Mesothelial cell of epicardium (in vitro differentiated cells): ENCODE data around the gene MTM1. TPM values are rescaled to one million over a fixed set of nuclear protein-coding genes. Genes with fewer than 3 reads are reported as not detected.

Experiments used
- DNase-seq, 2 experiments: peaks; one replicate each; pipeline ENCODE4 v3.0.0; 2021; ENCODE audit warnings: low spot score in 2 of 2; ENCODE audit not compliant: unreplicated experiment in 2 of 2
- H3K27ac Mint-ChIP-seq: 2 replicates; pipeline ENCODE4 v1.8.0; 2021; ENCODE audit warnings: mixed read lengths
- H3K27me3 Mint-ChIP-seq: 2 replicates; pipeline ENCODE4 v1.8.0; 2021; ENCODE audit warnings: low read depth, mixed read lengths
- H3K36me3 Mint-ChIP-seq: 2 replicates; pipeline ENCODE4 v1.8.0; 2021; ENCODE audit warnings: mixed read lengths
- H3K4me1 Mint-ChIP-seq: 2 replicates; pipeline ENCODE4 v1.8.0; 2021; ENCODE audit warnings: mixed read lengths
- H3K4me3 Mint-ChIP-seq: 2 replicates; pipeline ENCODE4 v1.8.0; 2021; ENCODE audit warnings: mild to moderate bottlenecking, moderate library complexity, mixed read lengths
- H3K9me3 Mint-ChIP-seq: 2 replicates; pipeline ENCODE4 v1.8.0; 2021; ENCODE audit warnings: mixed read lengths
- total RNA-seq: library from RNA; stranded (reverse); gene quantifications from 3 replicates; pipeline ENCODE4 v1.2.1, GENCODE V29; 2021
- TF ChIP-seq, protein P1 (sequence below): fragments of 200-600 bp; sonication (generic); IDR thresholded peaks from one replicate; pipeline ENCODE4 v1.5.0; 2021; ENCODE audit warnings: antibody characterized with exemption; ENCODE audit not compliant: unreplicated experiment

MTM1 gene
- total RNA-seq, 1 donor from 2014 or later = 8.9 TPM

DNA sequence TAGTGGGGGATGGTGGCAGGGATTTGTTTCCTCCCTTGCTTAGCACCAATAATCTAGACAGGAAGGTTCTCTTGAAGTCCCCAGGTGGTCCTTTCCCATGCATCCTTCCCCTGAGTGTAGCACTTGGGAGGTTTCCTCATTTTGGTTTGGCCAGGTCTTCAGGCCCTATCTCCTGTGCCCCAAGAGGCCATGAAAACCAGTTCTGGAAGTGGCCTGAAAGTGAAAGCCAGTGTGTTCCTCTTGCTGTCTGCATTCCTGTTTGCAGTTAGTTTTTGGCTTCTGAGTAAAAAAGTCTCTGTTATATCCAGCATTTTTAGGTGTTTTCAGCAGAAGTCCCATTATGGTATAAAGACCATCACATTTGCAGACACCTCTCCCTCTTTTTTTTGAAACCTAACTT, 59.5 kb downstream of the MTM1 start:
- TF ChIP-seq, protein P1, sequence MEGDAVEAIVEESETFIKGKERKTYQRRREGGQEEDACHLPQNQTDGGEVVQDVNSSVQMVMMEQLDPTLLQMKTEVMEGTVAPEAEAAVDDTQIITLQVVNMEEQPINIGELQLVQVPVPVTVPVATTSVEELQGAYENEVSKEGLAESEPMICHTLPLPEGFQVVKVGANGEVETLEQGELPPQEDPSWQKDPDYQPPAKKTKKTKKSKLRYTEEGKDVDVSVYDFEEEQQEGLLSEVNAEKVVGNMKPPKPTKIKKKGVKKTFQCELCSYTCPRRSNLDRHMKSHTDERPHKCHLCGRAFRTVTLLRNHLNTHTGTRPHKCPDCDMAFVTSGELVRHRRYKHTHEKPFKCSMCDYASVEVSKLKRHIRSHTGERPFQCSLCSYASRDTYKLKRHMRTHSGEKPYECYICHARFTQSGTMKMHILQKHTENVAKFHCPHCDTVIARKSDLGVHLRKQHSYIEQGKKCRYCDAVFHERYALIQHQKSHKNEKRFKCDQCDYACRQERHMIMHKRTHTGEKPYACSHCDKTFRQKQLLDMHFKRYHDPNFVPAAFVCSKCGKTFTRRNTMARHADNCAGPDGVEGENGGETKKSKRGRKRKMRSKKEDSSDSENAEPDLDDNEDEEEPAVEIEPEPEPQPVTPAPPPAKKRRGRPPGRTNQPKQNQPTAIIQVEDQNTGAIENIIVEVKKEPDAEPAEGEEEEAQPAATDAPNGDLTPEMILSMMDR = no peak
- no peak for DNase-seq
- peaks cover 12% of the 10 kb centered on the region for H3K4me1 Mint-ChIP-seq
- H3K9me3 Mint-ChIP-seq = peaks cover 28% of the 10 kb centered on the region
- no peak overlapping the region for H3K4me3 Mint-ChIP-seq
- peaks cover 17% of the 10 kb centered on the region for H3K36me3 Mint-ChIP-seq
- H3K27ac Mint-ChIP-seq = no peak overlapping the region
- no peaks in the 10 kb centered on the region for H3K27me3 Mint-ChIP-seq

DNA sequence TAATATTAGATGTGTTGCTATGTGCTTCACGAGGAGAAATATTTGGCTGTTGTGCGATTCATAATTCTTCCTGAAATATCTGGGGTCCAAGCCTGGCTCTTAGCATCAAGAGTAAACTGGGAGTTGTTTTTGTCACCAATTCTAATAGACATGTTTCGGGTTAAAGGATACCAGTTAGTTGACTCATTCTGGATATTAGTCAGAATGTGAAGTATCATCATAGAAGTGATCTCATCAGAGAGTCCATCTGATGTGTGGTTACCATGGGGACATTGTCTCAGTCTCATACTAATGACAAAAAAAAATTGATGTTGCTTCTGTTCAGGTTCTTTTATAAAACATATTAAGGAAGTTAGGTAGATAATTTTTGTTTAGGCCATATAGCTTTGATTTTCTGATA, 67.5 kb downstream of the MTM1 start:
- TF ChIP-seq, protein P1 = no peak
- H3K27ac Mint-ChIP-seq = peak overlapping the region; percentile 60

DNA sequence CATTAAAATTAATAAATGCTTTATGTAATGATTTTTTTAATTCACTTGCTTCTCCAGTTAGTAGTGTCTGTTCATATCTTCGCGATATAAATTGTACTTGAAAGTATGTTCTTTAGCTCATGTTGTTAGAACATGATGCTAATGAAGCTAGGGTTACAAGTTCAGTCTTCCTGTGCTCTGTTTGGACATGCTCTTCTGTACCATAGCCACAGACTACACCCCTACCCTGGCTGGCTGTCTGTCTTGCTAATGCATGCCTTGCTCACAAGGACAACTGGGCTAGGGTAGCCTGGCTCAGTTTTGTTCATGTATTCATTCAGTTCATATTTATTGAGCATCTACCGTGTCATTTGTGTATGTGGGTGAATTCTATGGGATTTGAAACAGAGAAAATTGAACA, 74.0 kb downstream of the MTM1 start:
- no peak overlapping the region for H3K27ac Mint-ChIP-seq
- TF ChIP-seq, protein P1 = no peak
- no peak overlapping the region for H3K4me3 Mint-ChIP-seq
- H3K9me3 Mint-ChIP-seq = peaks cover 13% of the 10 kb centered on the region
- H3K27me3 Mint-ChIP-seq = no peaks in the 10 kb centered on the region
- no peak for DNase-seq
- H3K4me1 Mint-ChIP-seq = peaks cover 7% of the 10 kb centered on the region
- peaks cover 6% of the 10 kb centered on the region for H3K36me3 Mint-ChIP-seq

More for the DNA sequence above, 67.5 kb downstream of the MTM1 start:
- Mint-ChIP-seq H3K4me3 (no peak overlapping the region), H3K27me3 (no peaks in the 10 kb centered on the region), H3K9me3 (peaks cover 19% of the 10 kb centered on the region), H3K36me3 (peaks cover 3% of the 10 kb centered on the region), H3K4me1 (peaks cover 12% of the 10 kb centered on the region)
- no peak for DNase-seq

DNA sequence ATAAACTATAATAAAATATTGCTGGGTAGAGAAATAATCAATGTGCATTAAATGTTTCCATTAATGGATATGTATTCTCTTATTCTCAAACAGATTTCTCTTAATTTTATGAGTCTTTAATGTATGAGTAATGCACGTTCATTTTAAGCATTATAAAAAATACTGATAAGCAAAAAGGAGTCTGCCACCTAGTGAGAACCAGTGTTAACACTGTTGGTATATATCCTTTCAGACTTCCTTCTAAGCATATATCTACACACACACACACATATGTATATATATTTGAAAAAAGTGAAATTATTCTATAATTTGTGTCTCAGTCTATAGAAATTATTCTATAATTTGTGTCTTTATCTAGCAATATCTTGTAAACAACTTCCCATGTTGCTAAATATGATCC, 74.8 kb downstream of the MTM1 start:
- Mint-ChIP-seq H3K4me3 (no peak overlapping the region), H3K4me1 (peaks cover 9% of the 10 kb centered on the region), H3K27ac (no peak overlapping the region), H3K27me3 (no peaks in the 10 kb centered on the region), H3K36me3 (peaks cover 4% of the 10 kb centered on the region), H3K9me3 (peaks cover 11% of the 10 kb centered on the region)
- no peak for DNase-seq
- TF ChIP-seq, protein P1 = no peak

DNA sequence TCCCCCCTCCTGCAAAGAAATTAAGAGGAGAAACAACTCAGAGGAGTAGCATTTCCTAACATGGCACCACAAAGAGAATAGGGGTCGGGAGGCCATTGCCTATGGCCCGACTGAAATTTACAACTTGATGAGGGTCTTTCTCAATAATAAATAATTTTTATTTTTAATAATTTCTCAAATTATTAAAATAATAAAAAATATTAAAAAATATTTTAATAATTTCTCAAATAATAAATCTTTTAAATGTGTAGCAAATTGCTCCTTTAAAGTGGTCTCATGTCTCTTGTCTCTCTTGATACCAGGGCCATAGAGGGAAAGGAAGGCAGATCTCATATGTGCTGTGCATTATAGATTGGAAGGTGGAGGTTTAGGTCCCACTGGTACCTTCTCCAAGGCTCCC, 75.5 kb downstream of the MTM1 start:
- Mint-ChIP-seq H3K9me3 (peaks cover 11% of the 10 kb centered on the region), H3K4me1 (peaks cover 11% of the 10 kb centered on the region)
- TF ChIP-seq, protein P1 = no peak

DNA sequence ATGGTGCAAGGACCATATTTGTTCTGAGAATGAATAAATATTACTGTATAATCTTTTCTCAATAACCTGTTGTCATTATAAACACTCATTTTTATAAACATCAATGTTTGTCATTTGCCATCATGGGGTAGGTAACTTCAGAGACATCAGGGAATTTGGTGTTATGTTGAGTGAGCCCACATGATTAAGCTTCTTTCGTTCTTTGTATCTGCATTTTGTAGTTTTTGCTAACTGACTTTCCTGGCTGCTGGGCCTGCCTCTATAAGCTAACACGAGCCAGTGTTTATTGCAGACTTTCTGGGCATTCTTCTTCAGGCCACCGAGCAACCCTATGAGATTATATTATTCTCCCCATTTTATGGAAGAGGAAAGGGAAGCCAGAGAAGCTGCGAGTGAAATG, 76.0 kb downstream of the MTM1 start:
- H3K9me3 Mint-ChIP-seq = peaks cover 16% of the 10 kb centered on the region
- no peak for DNase-seq
- TF ChIP-seq, protein P1 = no peak
- no peak overlapping the region for H3K27ac Mint-ChIP-seq
- no peaks in the 10 kb centered on the region for H3K27me3 Mint-ChIP-seq
- H3K36me3 Mint-ChIP-seq = peaks cover 4% of the 10 kb centered on the region
- H3K4me3 Mint-ChIP-seq = no peak overlapping the region
- H3K4me1 Mint-ChIP-seq = peaks cover 15% of the 10 kb centered on the region

More for the DNA sequence above, 75.5 kb downstream of the MTM1 start:
- DNase-seq = no peak
- no peak overlapping the region for H3K4me3 Mint-ChIP-seq
- H3K27me3 Mint-ChIP-seq = no peaks in the 10 kb centered on the region
- H3K36me3 Mint-ChIP-seq = peaks cover 4% of the 10 kb centered on the region
- H3K27ac Mint-ChIP-seq = no peak overlapping the region
